GM18951 (cell line): ENCODE results near the gene ARHGAP23.

Source experiments
- POLR2A ChIP-seq: IDR thresholded peaks from 4 replicates; pipeline ENCODE4 v1.6.1; 2011; ENCODE audit warnings: mild to moderate bottlenecking; ENCODE audit not compliant: insufficient read length, insufficient read depth; ENCODE audit errors: extremely low read depth
- in situ Hi-C: fragments of 300-500 bp; cut with MboI; formaldehyde crosslinking; loops from one replicate; pipeline ENCODE4 v1.12.0; 2022; ENCODE audit warnings: low sequenced_read_pairs, mixed read lengths, inconsistent platforms; ENCODE audit not compliant: unreplicated experiment

Gene ARHGAP23

DNA sequence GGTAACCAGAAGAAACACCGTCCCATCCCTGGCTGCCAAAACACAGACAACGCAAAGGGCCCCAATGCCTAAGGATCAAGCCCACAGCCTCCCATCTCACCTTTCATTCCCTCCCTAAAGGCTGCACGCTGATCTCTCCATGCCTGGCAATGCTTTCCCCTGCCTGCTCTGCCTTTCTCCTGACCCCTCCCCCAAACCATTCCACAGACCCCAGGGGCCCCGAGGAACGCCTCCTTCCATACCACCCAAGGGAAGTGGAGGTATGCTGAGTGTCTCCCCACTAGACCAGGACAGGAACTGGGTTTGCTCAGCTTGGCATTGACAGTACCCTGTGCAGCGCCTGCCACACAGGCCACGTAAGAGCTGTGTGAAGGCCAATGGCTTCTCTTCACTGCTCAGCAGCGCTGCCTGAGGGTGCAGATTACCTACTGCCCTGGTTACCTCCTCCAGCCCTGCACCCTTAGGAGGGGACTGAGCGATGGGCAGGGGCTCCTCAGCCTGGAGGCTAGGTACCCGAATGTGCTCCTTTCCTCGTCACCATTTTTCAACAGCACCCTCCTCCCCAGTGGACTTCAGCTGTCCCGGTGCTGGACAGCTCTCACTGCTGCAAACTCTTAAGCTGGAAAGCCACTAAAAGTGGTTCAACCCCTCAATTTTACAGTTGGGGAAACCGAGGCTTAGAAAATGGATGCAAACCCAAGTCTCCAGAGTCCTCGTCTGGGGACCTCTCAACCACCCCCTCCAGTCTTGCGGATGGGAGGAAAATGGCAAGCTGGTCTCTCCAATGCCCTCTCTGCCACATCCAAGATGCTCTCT, 132.4 kb downstream of the ARHGAP23 start:
- in situ Hi-C loops, result no loop called here
- no peak for TF ChIP-seq POLR2A

DNA sequence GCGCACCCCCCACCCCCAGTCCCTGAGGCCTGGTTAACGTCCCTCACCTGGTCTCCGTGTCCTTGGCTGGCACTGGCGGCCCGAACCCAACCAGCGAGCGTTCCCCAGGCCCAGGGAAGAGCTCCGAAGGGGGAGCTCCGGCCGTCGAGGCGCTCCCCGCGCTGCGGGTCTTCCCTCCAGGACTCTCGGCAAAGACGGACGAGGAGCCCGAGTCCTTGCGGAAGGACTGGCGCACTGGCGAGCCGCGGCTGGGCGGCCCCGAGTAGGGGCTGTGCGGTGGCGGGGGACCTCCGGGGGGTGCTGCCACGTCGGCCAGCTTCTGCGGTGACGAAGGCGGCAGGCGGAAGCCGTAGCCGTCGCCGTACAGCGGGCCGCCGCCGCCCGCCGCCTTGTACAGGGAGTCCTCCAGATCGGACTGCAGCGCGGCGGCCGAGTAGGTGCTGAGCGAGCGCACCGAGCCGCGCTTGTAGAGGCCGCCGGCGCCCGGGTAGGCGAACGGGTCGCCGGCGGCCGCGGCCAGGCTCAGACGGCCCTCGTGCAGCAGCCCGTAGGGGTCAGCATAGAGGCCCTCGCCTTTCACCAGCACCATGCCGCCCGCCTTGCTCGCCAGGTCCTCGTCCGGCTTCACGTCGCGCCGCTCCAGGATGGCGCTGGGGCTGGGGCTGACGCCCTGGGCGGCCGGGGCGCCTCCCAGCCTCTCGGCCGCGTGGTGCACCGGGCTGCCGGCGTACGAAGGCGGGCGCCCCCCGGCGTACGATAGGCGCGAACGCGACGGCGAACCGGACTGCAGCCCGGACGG, 133.4 kb downstream of the ARHGAP23 start:
- in situ Hi-C loops, result no loop called here
- TF ChIP-seq POLR2A, result no peak
